HG03103 (cell line): ENCODE data around the gene MED12.
A peak's percentile ranks its signal among the peaks of the same experiment; 100 is the strongest.
"Not testable (repeated sequence)": the region's sequence is repeated elsewhere in the genome, so short reads cannot be mapped to it uniquely, and the experiment has no call there.

Experiments used
- ATAC-seq: cut with Tn5 transposase; IDR thresholded peaks from one replicate; pipeline ENCODE4 v1.9.1; 2021; ENCODE audit warnings: low read depth; ENCODE audit not compliant: unreplicated experiment

The MED12 gene

GRCh38 chrX:71159335-71159734 lies 40.9 kb downstream of the MED12 start:
- no peak for ATAC-seq

GRCh38 chrX:71160475-71160874 lies 42.1 kb downstream of the MED12 start:
- no peak for ATAC-seq

GRCh38 chrX:71162981-71163380 lies 44.6 kb downstream of the MED12 start:
- no peak for ATAC-seq

- ATAC-seq: no peak
These were observed 45.7 kb downstream of the MED12 start for GRCh38 chrX:71164071-71164470.

GRCh38 chrX:71166461-71166860 lies 48.1 kb downstream of the MED12 start:
- ATAC-seq: no peak

- ATAC-seq: no peak
These were observed 48.8 kb downstream of the MED12 start for GRCh38 chrX:71167031-71167781.

GRCh38 chrX:71168134-71168533 lies 49.7 kb downstream of the MED12 start:
- no peak for ATAC-seq

- ATAC-seq: no peak
These were observed 51.2 kb downstream of the MED12 start for GRCh38 chrX:71169586-71169985.

- ATAC-seq: no peak
These were observed 52.3 kb downstream of the MED12 start for GRCh38 chrX:71170660-71171059.

- no peak for ATAC-seq
These were observed 52.9 kb downstream of the MED12 start for GRCh38 chrX:71171110-71171801.

GRCh38 chrX:71173440-71173839 lies 55.0 kb downstream of the MED12 start:
- ATAC-seq: no peak

- no peak for ATAC-seq
These were observed 56.4 kb downstream of the MED12 start for GRCh38 chrX:71174795-71175194.

GRCh38 chrX:71175531-71175930 lies 57.1 kb downstream of the MED12 start:
- no peak for ATAC-seq

- ATAC-seq: no peak
These were observed 58.9 kb downstream of the MED12 start for GRCh38 chrX:71177327-71177726.

GRCh38 chrX:71178908-71179307 lies 60.5 kb downstream of the MED12 start:
- no peak for ATAC-seq

GRCh38 chrX:71180579-71181265 lies 62.3 kb downstream of the MED12 start:
- ATAC-seq: not testable (repeated sequence)

GRCh38 chrX:71181558-71181909 lies 63.1 kb downstream of the MED12 start:
- ATAC-seq: peak; percentile 32

- ATAC-seq: peak; percentile 91
These were observed 63.8 kb downstream of the MED12 start for GRCh38 chrX:71181910-71182799.

GRCh38 chrX:71182871-71183270 lies 64.5 kb downstream of the MED12 start:
- ATAC-seq: no peak

GRCh38 chrX:71183341-71183740 lies 64.9 kb downstream of the MED12 start:
- ATAC-seq: no peak

- no peak for ATAC-seq
These were observed 65.7 kb downstream of the MED12 start for GRCh38 chrX:71184092-71184491.
